Fibroblast of the aortic adventitia (primary cell): ENCODE data around the gene HSD17B2. TPM values are rescaled to one million over a fixed set of nuclear protein-coding genes. Genes with fewer than 3 reads are reported as not detected.
"Not testable (repeated sequence)": the region's sequence is repeated elsewhere in the genome, so short reads cannot be mapped to it uniquely, and the experiment has no call there.

Source experiments
- DNase-seq: peaks from one replicate; pipeline ENCODE4 v3.0.0-alpha.2; 2010; ENCODE audit warnings: low read depth
- H3K4me3 ChIP-seq: 2 replicates; pipeline ENCODE4 v1.5.1; 2011; ENCODE audit warnings: low read depth, mild to moderate bottlenecking, control low read depth, low read length, moderate library complexity
- total RNA-seq: library from RNA; depleted of rRNA; stranded (reverse); fragments of >200 nt; gene quantifications from 2 replicates; pipeline ENCODE4 v1.2.3, GENCODE V29; 2012; ENCODE audit warnings: low replicate concordance
- TF ChIP-seq, protein P1 (sequence below): IDR thresholded peaks from 2 replicates; pipeline ENCODE4 v1.5.1; 2011; ENCODE audit warnings: mild to moderate bottlenecking, low read length, control low read depth, inconsistent platforms; ENCODE audit not compliant: insufficient read depth

The HSD17B2 gene
- total RNA-seq, 1 donor: 0.09 TPM

DNA sequence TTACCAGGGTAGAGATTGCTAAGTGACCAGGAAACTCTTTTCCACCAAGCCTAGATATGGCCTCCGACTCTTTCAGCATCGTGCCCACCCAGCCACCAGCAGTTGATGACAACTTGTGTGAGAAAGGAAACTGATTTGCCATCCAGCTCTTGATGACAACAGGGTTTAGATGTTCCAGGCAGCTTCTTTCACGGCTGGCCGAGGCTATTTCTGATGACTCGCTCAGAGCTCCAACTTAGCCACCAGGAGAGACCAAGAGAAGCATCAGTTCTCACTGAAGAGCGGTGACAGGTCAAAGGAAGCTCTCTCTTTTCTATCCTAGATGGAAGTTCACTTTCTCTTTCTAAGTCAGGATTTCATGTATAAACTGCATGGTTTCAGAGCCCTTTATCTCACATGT is 73.7 kb downstream of the HSD17B2 start:
- TF ChIP-seq, protein P1, sequence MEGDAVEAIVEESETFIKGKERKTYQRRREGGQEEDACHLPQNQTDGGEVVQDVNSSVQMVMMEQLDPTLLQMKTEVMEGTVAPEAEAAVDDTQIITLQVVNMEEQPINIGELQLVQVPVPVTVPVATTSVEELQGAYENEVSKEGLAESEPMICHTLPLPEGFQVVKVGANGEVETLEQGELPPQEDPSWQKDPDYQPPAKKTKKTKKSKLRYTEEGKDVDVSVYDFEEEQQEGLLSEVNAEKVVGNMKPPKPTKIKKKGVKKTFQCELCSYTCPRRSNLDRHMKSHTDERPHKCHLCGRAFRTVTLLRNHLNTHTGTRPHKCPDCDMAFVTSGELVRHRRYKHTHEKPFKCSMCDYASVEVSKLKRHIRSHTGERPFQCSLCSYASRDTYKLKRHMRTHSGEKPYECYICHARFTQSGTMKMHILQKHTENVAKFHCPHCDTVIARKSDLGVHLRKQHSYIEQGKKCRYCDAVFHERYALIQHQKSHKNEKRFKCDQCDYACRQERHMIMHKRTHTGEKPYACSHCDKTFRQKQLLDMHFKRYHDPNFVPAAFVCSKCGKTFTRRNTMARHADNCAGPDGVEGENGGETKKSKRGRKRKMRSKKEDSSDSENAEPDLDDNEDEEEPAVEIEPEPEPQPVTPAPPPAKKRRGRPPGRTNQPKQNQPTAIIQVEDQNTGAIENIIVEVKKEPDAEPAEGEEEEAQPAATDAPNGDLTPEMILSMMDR: no peak
- H3K4me3 ChIP-seq: no peak overlapping the region
- no peak for DNase-seq

DNA sequence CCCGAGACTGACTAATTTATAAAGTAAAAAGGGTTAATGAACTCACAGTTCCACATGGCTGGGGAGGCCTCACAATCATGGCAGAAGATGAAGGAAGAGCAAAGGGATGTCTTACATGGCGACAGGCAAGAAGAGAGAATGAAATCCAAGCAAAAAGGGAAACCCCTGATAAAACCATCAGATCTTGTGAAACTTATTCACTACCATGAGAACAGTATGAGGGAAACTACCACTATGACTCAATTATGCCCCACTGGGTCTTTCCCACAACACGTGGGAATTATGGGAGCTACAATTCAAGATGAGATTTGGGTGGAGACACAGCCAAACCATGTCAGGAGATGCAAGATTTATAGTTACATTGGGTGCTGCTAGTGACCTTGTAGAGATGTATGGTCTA is 74.2 kb downstream of the HSD17B2 start:
- H3K4me3 ChIP-seq, DNase-seq: not testable (repeated sequence)

DNA sequence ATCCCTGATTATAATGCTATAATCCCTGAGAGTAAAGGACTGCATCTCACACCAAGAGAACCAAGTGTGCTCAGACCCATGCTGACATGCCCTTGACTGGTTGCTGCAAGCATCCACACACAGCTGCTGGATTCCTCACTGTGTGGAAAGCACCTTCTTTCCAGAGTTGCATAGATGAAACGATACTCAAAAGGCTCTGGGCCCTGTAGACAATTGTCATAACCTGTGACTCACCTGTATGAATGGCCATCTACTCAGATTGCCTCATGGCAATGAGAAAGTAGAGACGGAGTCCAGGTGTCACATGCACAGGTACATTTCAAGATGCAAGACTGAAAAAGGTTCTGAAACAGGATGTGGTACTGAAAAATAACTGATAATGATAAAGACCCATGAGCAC is 76.9 kb downstream of the HSD17B2 start:
- no peak for DNase-seq
- no peak overlapping the region for H3K4me3 ChIP-seq
- TF ChIP-seq, protein P1: no peak

DNA sequence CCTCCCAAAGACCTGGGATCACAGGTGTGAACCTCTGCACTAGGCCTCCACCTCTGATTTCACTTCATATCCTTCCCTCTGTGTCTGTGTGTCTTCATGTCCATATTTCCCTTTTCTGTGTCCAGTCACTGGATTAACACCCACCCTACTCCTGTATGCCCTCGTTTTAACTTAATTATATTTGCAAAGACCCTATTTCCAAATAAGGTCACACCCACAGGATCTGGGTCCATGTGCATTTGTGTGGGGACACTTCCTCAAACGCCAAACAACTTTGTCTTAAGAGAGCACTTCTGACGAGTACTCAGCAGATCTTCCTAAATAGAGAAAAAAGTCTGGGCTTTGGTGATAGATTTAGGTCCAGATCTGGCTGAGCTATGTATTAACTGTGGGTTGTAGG is 78.7 kb downstream of the HSD17B2 start:
- no peak for DNase-seq
- H3K4me3 ChIP-seq: no peak overlapping the region
- TF ChIP-seq, protein P1: no peak

DNA sequence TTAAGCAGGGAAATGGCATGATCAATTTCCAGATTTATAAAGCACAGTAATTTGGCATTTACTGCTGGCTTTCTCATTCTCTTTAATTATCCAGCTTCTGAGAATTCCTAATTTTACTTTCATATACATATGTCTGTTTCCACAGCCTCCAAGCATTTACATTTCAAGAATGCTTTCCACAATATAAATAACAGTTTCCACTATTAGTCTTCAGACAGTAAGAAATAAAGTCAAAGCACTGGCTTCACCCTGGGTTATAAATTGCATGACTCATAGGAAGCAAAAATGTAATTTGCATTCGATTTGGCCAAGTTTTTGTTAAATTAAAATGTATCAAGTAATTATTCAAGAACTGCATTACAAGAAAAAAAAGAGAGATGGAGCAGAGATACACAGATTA is 81.5 kb downstream of the HSD17B2 start:
- H3K4me3 ChIP-seq: no peak overlapping the region
- DNase-seq: no peak
- TF ChIP-seq, protein P1: no peak

DNA sequence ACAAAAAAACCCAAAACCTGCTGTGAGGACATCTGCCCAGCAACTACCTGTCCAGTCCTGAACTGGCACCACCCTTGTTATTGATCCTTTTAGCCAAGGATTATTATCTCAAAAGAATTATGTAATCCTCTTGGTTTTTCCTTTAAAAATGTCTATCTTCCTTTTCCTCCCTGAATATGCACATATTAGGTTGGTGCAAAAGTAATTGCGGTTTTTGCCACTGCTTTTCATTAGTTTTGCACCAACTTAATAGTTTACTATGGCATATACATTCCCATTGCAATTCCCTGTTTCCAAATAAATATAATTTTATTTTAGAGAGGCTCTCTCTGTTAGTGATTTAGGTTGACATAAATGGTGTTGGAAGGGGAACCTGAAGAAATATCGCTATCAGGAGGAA is 83.7 kb downstream of the HSD17B2 start:
- H3K4me3 ChIP-seq: no peak overlapping the region
- TF ChIP-seq, protein P1: no peak
- no peak for DNase-seq

DNA sequence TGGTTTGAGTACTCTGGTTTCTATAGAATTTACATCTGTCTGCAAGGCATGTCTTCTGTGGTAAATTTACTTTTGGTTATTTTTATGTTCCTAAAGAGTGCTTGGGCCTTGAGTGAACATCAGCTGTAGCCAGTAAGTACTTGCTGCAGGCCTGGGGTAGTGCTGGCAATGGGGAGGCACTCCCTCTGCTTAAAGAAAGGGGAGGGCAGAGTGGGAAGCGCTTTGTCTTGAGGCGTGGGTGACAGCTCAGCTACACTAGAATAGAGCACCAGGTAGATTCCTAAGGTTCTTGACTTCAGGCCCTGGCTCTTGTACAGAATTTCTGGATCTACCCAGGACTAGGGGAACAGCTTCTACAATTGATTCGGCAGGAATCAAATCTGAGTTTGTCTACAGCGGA is 84.4 kb downstream of the HSD17B2 start:
- no peak for DNase-seq
- TF ChIP-seq, protein P1: no peak
- H3K4me3 ChIP-seq: no peak overlapping the region

DNA sequence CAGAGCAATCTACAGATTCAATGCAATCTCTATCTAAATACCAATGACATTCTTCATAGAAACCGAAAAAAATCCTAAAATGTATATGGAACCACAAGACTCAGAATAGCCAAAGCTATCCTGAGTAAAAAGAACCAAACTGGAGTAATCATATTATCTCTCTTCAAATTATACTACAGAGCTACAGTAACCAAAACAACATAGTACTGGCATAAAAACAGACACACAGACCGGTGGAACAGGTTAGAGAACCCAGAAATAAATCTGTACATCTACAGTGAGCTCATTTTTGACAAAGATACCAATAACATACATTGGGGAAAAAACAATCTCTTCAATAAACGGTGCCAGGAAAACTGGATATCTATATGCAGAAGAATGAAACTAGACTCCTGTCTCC is 89.6 kb downstream of the HSD17B2 start:
- no peak for DNase-seq
- H3K4me3 ChIP-seq: no peak overlapping the region
- TF ChIP-seq, protein P1: no peak
